A673 (cell line): Measurements from ENCODE around the gene LGALS3BP. TPM values are rescaled to one million over a fixed set of nuclear protein-coding genes. Genes with fewer than 3 reads are reported as not detected.

Experiments
- total RNA-seq: library from RNA; stranded (reverse); gene quantifications from 2 replicates; pipeline ENCODE4 v1.2.3, GENCODE V29; 2021

The LGALS3BP gene
- total RNA-seq, 1 experiment from 2014 or later, result 295 TPM

Other genes starting within 250 kb of the LGALS3BP start
- gene CYTH1, start 197.7 kb downstream of the LGALS3BP start, total RNA-seq, result 17.9 and 24.6 TPM in 2 replicates
- gene USP36, start 139.1 kb downstream of the LGALS3BP start, total RNA-seq, result 58.4 and 74.9 TPM in 2 replicates
- gene CEP295NL, start 76.7 kb downstream of the LGALS3BP start, total RNA-seq, result 1.5 TPM in 2 replicates
- gene TIMP2, start 54.5 kb downstream of the LGALS3BP start, total RNA-seq, result 60.5 and 75.3 TPM in 2 replicates
- gene CANT1, start 29.8 kb upstream of the LGALS3BP start, total RNA-seq, result 54.2 and 67.9 TPM in 2 replicates
- 3.8 and 6.3 TPM in 2 replicates for gene C1QTNF1, start 44.2 kb upstream of the LGALS3BP start, total RNA-seq
- gene ENGASE, start 94.9 kb upstream of the LGALS3BP start, total RNA-seq, result 24.4 and 33.6 TPM in 2 replicates